ENCODE measurements around the gene LPIN1.

LPIN1 gene

DNA sequence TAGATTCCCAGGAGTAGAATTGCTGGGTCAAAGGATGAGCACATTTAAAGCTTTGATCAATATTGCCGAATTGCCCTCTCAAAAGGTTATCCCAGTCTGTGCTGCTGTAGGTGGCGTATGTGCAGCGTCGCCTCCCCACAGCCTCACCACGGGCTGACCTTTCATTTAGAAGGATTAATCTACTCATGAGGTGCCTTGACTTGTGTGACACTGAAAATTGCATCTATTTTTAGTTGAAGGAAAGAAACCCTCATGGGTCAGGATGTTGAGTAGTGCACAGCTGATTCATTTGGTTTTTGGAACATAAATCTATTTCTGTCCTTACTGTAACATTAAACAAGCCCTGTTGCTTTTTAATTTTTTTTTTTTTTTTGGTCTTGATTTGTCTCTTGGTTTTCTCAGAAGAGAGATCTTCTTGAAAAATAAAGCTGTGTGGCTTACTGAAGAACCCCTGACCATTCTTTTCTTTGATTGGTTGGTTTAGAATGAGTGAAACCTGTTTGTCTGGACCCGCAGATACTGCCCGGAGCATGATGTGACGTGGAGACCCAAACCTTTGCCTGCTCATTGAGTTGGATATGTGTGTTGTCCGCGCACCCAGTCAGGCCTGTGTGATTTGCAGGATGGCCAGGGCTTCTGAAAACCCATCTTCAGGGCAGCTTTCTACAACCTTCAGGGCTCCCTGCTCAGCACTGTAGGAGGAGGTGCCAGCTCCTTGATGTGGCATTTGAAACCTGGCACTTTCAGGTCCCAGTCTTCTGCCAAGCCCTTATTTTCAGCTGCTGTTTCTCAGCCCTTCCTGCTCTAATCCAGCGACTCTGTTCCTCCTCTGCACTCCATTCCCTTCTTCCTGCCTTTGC, 61.0 kb downstream of the LPIN1 start:
- no peak overlapping the region for H3K4me3 Mint-ChIP-seq
- H3K27me3 Mint-ChIP-seq (ENCODE audit: low read depth), result no peaks in the 10 kb centered on the region
- TF ChIP-seq, protein P1, sequence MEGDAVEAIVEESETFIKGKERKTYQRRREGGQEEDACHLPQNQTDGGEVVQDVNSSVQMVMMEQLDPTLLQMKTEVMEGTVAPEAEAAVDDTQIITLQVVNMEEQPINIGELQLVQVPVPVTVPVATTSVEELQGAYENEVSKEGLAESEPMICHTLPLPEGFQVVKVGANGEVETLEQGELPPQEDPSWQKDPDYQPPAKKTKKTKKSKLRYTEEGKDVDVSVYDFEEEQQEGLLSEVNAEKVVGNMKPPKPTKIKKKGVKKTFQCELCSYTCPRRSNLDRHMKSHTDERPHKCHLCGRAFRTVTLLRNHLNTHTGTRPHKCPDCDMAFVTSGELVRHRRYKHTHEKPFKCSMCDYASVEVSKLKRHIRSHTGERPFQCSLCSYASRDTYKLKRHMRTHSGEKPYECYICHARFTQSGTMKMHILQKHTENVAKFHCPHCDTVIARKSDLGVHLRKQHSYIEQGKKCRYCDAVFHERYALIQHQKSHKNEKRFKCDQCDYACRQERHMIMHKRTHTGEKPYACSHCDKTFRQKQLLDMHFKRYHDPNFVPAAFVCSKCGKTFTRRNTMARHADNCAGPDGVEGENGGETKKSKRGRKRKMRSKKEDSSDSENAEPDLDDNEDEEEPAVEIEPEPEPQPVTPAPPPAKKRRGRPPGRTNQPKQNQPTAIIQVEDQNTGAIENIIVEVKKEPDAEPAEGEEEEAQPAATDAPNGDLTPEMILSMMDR (IDR thresholded peaks at IDR 0.05; ENCODE audit: unreplicated experiment in 3 of 3), result no peak
- no peak overlapping the region for H3K27ac Mint-ChIP-seq
- H3K36me3 Mint-ChIP-seq (ENCODE audit: low read depth), result peaks cover 82% of the 10 kb centered on the region
- H3K4me1 Mint-ChIP-seq, result no peaks in the 10 kb centered on the region
- H3K9me3 Mint-ChIP-seq, result no peaks in the 10 kb centered on the region

DNA sequence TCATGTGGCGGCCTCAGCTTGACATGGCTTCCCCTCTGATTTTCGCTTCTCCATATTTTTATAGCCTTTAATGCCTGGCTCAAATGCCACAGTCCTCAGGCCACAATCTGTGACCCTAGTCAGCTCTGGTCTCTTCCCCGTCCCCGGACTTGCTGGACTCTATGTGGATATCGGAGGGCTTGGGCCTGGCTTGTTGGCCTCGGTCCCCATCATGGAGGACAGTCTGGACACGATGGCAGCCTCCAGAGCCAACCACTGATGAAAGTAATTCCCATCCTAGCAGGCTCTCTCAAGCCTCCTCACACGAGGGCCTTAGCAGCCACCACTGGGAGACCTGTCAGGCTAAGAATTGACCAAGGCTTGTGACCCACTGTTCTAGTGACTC, 61.6 kb downstream of the LPIN1 start:
- Mint-ChIP-seq H3K36me3 (ENCODE audit: low read depth) (peaks cover 85% of the 10 kb centered on the region), H3K9me3 (no peaks in the 10 kb centered on the region), H3K4me3 (no peak overlapping the region), H3K27me3 (ENCODE audit: low read depth) (no peaks in the 10 kb centered on the region), H3K27ac (no peak overlapping the region), H3K4me1 (no peaks in the 10 kb centered on the region)
- TF ChIP-seq, protein P1 (IDR thresholded peaks at IDR 0.05; ENCODE audit: unreplicated experiment in 3 of 3), result no peak

DNA sequence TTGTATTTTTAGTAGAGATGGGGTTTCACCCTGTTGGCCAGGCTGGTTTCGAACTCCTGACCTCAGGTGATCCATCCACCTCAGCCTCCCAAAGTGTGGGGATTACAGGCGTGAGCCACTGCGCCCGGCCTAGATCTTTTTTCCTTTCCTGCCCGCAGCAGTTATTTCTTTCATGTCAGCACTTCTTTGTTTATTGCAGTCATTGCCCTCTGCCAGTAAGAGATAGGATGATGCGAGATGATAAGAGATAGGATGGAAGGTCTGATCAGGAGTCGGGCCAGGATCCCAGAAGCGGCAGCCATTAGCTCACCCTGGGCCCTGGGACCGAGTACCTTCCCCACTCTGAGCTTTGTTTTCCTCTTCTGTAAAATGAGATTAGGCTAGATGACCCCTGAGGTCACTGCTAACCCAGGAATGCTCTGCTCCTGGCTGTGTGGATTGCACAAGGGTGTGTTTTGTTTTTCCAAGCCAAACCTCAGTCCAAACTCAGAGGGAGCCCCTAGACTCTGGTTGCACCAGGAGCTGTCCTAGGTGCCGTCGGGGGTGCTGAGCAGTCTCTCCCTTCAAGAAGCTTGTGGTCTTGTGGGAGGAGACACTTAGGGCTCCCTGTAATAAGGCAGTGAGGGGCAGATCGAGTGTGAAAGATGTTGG, 63.3 kb downstream of the LPIN1 start:
- Mint-ChIP-seq H3K4me1 (no peaks in the 10 kb centered on the region), H3K27ac (no peak overlapping the region), H3K27me3 (ENCODE audit: low read depth) (no peaks in the 10 kb centered on the region), H3K9me3 (no peaks in the 10 kb centered on the region), H3K36me3 (ENCODE audit: low read depth) (peaks cover 80% of the 10 kb centered on the region), H3K4me3 (no peak overlapping the region)
- TF ChIP-seq, protein P1 (IDR thresholded peaks at IDR 0.05; ENCODE audit: unreplicated experiment in 3 of 3), result no peak

DNA sequence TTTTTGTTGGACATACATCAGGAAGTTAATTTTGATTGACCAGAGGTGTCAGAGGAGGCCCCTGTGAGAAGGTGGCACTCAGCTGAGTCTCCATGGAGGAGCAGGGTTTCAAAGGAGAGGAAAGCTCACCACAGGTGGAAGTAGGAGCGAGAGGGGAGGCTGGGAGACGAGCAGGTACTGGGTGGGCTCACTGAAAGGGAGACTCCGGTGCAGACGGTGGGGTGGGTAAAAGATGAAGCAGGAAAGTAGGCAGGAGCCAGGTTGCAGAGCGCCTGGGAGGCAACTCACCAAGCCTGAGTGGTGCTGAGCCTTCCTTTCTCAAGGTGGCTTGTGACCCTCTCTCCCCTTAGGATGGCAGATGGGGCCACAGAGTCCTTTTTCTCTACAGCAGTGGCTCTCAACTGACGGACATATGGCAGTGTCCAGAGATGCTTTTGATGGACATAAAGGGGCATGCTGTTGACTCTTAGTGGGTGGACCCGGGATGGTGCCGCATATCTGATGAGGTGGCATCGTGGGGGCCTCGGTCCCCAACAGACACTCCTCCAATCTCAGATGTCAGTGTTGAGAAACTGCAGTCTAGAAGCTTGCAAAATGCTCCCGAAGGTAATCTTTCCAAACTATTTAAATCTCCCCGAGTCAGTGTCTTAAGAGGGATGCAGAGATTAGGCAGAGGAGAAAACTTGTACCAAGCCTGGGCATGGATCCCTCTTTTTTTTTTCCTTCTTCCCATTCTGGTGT, 64.0 kb downstream of the LPIN1 start:
- Mint-ChIP-seq H3K27ac (no peak overlapping the region), H3K9me3 (no peaks in the 10 kb centered on the region), H3K27me3 (ENCODE audit: low read depth) (no peaks in the 10 kb centered on the region), H3K4me3 (no peak overlapping the region), H3K36me3 (ENCODE audit: low read depth) (peaks cover 77% of the 10 kb centered on the region), H3K4me1 (no peaks in the 10 kb centered on the region)
- TF ChIP-seq, protein P1 (IDR thresholded peaks at IDR 0.05; ENCODE audit: unreplicated experiment in 3 of 3), result no peak

DNA sequence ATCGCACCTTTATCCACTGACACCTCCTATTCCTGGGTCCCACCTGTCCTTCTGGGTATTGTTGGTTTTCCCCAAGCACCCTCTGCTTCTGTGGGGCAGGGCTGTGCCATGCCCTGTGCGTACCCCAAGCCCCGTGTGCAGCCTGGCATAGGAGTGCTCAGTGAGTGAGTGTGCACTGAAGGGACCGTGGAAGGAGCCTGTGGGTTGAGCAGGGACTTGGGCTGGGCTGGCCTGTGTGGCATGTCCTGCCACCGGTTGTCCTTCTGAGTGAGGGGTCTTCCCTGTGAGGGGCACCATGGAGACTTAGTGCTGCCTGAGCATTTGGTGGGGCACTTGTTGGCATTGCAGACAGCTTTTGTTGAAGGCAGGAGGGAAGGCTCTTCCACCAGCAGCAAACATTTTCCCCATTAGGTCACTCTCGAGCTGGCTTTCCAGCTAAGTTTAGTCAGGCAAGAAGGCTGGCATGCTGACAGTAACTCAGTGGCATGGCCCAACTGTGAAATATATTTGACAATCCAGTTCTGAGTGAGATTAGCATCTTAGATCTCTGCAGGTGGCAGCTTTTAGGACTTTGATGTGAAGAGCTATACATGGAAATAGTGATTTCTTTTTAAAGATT, 64.7 kb downstream of the LPIN1 start:
- TF ChIP-seq, protein P1 (IDR thresholded peaks at IDR 0.05; ENCODE audit: unreplicated experiment in 3 of 3), result no peak
- H3K9me3 Mint-ChIP-seq, result no peaks in the 10 kb centered on the region

More for the DNA sequence above, 64.7 kb downstream of the LPIN1 start:
- Mint-ChIP-seq H3K27me3 (ENCODE audit: low read depth) (no peaks in the 10 kb centered on the region), H3K4me1 (no peaks in the 10 kb centered on the region), H3K4me3 (no peak overlapping the region), H3K36me3 (ENCODE audit: low read depth) (peaks cover 77% of the 10 kb centered on the region), H3K27ac (no peak overlapping the region)
